ENCODE results near the gene CFAP45.
A peak's percentile ranks its signal among the peaks of the same experiment; 100 is the strongest.

Gene CFAP45, protein sequence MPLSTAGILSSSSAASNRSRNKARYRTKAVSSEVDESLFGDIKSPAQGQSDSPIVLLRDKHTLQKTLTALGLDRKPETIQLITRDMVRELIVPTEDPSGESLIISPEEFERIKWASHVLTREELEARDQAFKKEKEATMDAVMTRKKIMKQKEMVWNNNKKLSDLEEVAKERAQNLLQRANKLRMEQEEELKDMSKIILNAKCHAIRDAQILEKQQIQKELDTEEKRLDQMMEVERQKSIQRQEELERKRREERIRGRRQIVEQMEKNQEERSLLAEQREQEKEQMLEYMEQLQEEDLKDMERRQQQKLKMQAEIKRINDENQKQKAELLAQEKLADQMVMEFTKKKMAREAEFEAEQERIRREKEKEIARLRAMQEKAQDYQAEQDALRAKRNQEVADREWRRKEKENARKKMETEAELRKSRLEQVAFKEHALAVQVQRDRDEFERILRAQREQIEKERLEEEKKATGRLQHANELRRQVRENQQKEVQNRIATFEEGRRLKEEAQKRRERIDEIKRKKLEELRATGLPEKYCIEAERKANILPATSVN

DNA sequence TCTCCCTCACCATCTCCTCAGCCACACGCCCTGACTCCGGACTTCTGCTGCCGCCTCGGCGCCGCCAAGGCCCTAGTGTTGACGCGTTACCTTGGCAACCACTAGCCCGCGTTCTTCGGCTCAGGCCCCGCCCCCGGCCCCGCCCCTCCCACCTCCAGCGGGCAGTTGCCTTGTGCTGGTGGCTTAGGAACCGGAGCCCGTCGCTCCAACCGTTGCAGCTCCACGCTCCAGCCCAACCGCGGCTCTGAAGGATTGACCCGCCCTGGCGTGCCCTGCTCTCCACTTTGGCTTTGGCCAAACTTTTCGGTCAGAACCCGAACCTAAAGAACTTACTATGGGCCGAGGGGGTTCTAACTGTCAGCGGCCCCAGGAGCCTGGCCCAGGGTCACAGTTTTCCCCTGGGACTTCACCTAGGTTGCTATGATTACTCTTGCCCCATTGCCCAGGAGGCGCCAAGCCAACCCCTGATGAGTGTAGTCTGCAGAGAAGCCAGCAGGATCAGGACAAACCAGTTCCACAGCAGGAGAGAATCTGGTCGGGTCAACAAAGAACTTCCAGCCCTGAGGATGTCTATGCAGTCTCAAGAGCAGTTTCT is at the start of gene CFAP45:
CFAP45 (minus strand) TSS at position 80 of the 595 bp plus-strand sequence; CDS start at position 13, 67 bp downstream.
- Histone ChIP-seq H3K36me3 (ENCODE audit: control insufficient read depth, insufficient read depth, low read length) (no peaks in the 10 kb centered on the region), H3K27me3 (replicated peaks; ENCODE audit: control insufficient read depth, insufficient read depth, low read length) (no peaks in the 10 kb centered on the region), H3K4me3 (replicated peaks; ENCODE audit: low read depth, low read length) (no peak within 1 kb of the TSS)
- TF ChIP-seq, protein P1, sequence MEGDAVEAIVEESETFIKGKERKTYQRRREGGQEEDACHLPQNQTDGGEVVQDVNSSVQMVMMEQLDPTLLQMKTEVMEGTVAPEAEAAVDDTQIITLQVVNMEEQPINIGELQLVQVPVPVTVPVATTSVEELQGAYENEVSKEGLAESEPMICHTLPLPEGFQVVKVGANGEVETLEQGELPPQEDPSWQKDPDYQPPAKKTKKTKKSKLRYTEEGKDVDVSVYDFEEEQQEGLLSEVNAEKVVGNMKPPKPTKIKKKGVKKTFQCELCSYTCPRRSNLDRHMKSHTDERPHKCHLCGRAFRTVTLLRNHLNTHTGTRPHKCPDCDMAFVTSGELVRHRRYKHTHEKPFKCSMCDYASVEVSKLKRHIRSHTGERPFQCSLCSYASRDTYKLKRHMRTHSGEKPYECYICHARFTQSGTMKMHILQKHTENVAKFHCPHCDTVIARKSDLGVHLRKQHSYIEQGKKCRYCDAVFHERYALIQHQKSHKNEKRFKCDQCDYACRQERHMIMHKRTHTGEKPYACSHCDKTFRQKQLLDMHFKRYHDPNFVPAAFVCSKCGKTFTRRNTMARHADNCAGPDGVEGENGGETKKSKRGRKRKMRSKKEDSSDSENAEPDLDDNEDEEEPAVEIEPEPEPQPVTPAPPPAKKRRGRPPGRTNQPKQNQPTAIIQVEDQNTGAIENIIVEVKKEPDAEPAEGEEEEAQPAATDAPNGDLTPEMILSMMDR (IDR thresholded peaks at IDR 0.05; ENCODE audit: insufficient read depth, low read length, poor library complexity, severe bottlenecking) = no peak
- DNase-seq (ENCODE audit: extremely low read depth, insufficient read length) = peak; percentile 44

DNA sequence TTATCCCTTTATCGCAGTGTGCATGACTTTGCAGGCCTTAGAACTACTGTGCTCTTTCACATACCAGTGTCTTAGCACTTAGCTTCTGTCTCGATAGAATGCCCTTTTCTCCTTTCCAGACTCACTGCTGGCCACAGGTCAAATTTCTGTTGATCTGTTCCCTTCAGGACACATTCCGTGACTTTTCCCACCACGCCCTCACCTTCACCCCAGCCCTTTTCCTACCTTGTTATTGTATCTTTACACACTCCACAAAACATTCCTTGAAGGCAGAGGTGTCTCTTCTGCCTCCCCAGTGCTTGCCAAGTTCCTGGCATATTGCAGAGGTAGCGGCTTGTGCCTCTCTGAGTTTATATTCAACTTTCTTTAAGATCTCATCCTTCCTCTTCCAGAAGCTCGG is 49.2 kb upstream of the CFAP45 start:
- TF ChIP-seq, protein P1 (IDR thresholded peaks at IDR 0.05; ENCODE audit: insufficient read depth, low read length, poor library complexity, severe bottlenecking) = no peak
- DNase-seq (ENCODE audit: extremely low read depth, insufficient read length) = no peak
- Histone ChIP-seq H3K4me3 (replicated peaks; ENCODE audit: low read depth, low read length) (no peak overlapping the region), H3K27me3 (replicated peaks; ENCODE audit: control insufficient read depth, insufficient read depth, low read length) (peaks cover 3% of the 10 kb centered on the region), H3K36me3 (ENCODE audit: control insufficient read depth, insufficient read depth, low read length) (no peaks in the 10 kb centered on the region)

DNA sequence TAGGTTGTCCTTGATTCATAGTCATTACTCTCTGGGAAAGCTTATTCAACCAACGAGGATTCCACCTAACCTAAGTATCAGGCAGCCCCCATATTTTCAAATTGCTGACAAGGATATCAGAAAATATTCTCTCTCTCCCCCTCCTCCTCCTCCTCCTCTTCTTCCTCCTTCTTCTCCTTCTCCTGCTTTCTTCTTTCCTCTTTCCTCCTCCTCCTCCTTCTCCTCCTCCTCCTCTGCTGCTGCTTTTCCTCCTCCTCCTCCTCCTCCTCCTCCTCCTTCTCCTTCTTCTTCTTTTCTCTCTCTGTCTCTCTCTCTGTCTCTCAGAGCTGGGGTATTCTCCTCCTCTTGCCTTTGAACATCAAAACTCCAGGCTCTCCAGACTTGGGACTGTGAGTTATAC is 48.0 kb upstream of the CFAP45 start:
- peaks cover 3% of the 10 kb centered on the region for H3K27me3 ChIP-seq (replicated peaks; ENCODE audit: control insufficient read depth, insufficient read depth, low read length)
- no peak for DNase-seq (ENCODE audit: extremely low read depth, insufficient read length)
- no peaks in the 10 kb centered on the region for H3K36me3 ChIP-seq (ENCODE audit: control insufficient read depth, insufficient read depth, low read length)
- no peak overlapping the region for H3K4me3 ChIP-seq (replicated peaks; ENCODE audit: low read depth, low read length)
- TF ChIP-seq, protein P1 (IDR thresholded peaks at IDR 0.05; ENCODE audit: insufficient read depth, low read length, poor library complexity, severe bottlenecking) = no peak

DNA sequence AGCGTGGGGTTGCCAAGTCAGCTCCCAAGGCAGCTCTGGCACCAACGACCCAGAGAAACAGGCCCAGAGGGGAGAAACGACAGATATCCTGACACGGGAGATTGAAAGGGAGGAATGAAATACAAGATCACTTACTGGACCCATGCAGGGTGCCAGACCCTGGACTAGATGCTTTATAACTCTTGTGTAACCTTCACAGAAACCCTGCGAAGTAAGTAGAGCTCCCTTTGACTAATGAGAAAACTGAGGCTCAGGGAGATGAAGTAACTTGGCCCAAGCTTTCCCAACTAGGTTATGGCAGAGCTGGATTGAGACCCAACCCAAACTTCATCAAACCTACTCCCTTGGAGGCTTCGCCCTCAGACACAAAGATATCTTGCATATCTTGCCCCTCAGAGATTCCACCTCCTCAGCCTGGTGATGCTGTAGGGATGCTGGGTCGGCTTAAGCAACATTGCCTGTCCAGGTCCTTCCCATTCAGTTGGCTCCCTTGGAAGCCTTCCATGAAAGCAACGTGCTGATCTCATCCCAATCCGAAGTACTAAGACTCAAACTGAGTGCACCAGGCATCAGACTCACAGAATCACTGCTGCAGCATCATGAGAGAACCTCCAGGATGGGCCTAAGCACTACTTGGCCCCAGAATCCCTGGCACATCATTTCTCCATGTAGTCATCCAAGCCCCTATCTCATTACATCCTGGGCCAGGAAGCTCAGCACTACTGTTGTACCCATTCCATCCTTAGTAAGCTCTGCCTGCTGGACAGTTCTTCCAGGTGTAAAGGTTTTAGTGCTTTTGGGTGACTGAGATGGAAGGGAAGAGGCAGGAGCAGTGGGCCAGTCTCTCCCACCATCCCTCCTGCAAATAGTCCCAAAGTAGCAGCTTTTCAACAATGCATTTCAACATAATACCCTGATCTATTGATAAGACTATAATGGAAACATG is 46.5 kb upstream of the CFAP45 start:
- no peak for DNase-seq (ENCODE audit: extremely low read depth, insufficient read length)
- H3K27me3 ChIP-seq (replicated peaks; ENCODE audit: control insufficient read depth, insufficient read depth, low read length) = peaks cover 2% of the 10 kb centered on the region
- TF ChIP-seq, protein P1 (IDR thresholded peaks at IDR 0.05; ENCODE audit: insufficient read depth, low read length, poor library complexity, severe bottlenecking) = no peak
- H3K4me3 ChIP-seq (replicated peaks; ENCODE audit: low read depth, low read length) = no peak overlapping the region
- H3K36me3 ChIP-seq (ENCODE audit: control insufficient read depth, insufficient read depth, low read length) = no peaks in the 10 kb centered on the region

DNA sequence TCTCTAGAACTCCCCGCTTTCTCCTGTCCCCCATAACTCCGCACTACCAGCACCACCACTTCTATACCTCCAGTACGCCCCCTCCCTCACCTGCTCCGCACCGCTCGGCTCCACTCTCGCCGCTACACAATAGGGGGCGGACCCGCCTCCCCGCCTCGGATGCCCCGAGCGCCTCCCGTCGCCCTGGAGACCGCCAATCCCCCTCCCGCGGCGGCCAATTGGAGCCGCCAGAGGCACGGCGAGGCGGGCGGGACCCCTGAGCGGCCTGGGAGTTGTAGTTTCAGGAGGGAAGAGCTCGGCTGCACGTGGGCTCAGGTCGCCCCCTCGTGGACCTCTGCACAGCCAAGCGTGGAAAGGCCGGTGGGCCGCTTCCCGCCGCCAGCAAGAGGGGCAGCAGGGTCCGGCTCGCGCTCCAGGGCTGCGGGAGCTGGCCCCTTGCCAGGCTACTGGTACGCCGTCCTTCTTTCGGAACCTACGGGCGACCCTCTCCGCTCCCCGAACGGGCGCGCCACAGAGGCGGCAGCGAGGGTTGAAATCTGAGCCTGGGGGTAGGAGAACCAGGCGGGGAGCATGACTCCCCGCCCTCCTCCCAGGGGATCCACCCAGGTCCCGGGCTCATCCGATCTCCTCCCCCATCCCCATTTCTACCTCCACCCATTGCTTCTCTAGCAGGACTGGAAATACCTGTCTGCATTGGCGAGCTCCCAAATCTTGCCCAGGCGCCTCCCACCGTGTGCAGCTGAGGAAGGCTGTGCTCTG is 45.7 kb upstream of the CFAP45 start, which contains the start of gene IGSF9:
IGSF9 (minus strand) TSS at position 131 of the 759 bp plus-strand sequence. CDS start 2,159 bp downstream, outside the sequence.
- TF ChIP-seq, protein P1 (IDR thresholded peaks at IDR 0.05; ENCODE audit: insufficient read depth, low read length, poor library complexity, severe bottlenecking) = peak; percentile 40
- H3K27me3 ChIP-seq (replicated peaks; ENCODE audit: control insufficient read depth, insufficient read depth, low read length) = peaks cover 2% of the 10 kb centered on the region
- H3K4me3 ChIP-seq (replicated peaks; ENCODE audit: low read depth, low read length) = no peak within 1 kb of the TSS; the same call in 1 of the 2 replicates
- DNase-seq (ENCODE audit: extremely low read depth, insufficient read length) = peak; percentile 73
- H3K36me3 ChIP-seq (ENCODE audit: control insufficient read depth, insufficient read depth, low read length) = no peaks in the 10 kb centered on the region

Measured in GM06990 (cell line).